Breast epithelium (tissue), 4 donors: ENCODE measurements around the gene NONO. TPM values are rescaled to one million over a fixed set of nuclear protein-coding genes. Genes with fewer than 3 reads are reported as not detected.
"Not testable (repeated sequence)": the region's sequence is repeated elsewhere in the genome, so short reads cannot be mapped to it uniquely, and the experiment has no call there.

Source experiments
- DNase-seq, 2 donors: peaks; one replicate each; pipeline ENCODE4 v3.0.0-alpha.2; 2019; ENCODE audit warnings: low spot score in 2 of 2
- H3K27ac ChIP-seq, 2 donors: fragments of 200-600 bp; sonication (generic) in 1 of 2; one replicate each; pipeline ENCODE4 v1.5.1; 2016 to 2019; ENCODE audit warnings: mild to moderate bottlenecking in 1 of 2
- H3K27me3 ChIP-seq, 2 donors: fragments of 200-600 bp; sonication (generic) in 1 of 2; one replicate each; pipeline versions ENCODE4 v1.5.1 to v1.6.0; 2017 to 2019; ENCODE audit warnings: control low read depth in 1 of 2, mild to moderate bottlenecking in 1 of 2
- H3K36me3 ChIP-seq: fragments of 200-600 bp; one replicate; pipeline ENCODE4 v1.5.1; 2019
- H3K4me1 ChIP-seq, 2 donors: fragments of 200-600 bp; sonication (generic); one replicate each; pipeline ENCODE4 v1.5.1; 2016 to 2019; ENCODE audit warnings: control low read depth in 1 of 2
- H3K4me3 ChIP-seq, 3 donors: fragments of 200-600 bp; sonication (generic); 1 replicate in 2 of 3; 2 replicates in 1 of 3; pipeline ENCODE4 v1.5.1; 2016 to 2019; ENCODE audit warnings: mild to moderate bottlenecking in 3 of 3, moderate library complexity in 2 of 3
- H3K9me3 ChIP-seq, 2 donors: fragments of 200-600 bp; sonication (generic) in 1 of 2; one replicate each; pipeline ENCODE4 v1.5.1; 2016 to 2019; ENCODE audit warnings: control low read depth in 1 of 2
- CTCF ChIP-seq, 3 donors: fragments of 450-650 bp; IDR thresholded peaks; one replicate each; pipeline ENCODE4 v1.5.1; 2016 to 2017; ENCODE audit warnings: antibody characterized with exemption in 3 of 3, mild to moderate bottlenecking in 3 of 3, moderate library complexity in 3 of 3
- POLR2A ChIP-seq: fragments of 450-650 bp; IDR thresholded peaks from one replicate; pipeline ENCODE4 v1.6.1; 2016; ENCODE audit warnings: antibody characterized with exemption, mild to moderate bottlenecking, moderate library complexity
- POLR2AphosphoS5 ChIP-seq, 3 donors: sonication (generic); formaldehyde crosslinking; IDR thresholded peaks; one replicate each; pipeline ENCODE4 v1.6.1; 2017; ENCODE audit warnings: antibody characterized with exemption in 3 of 3
- intact Hi-C: fragments of 100-400 bp; cut with DNase I; formaldehyde crosslinking; loops from one replicate; pipeline ENCODE4 v1.15.1; 2023; ENCODE audit warnings: low total_unique reads
- total RNA-seq, 3 donors: library from RNA; depleted of rRNA; stranded (reverse); fragments of >200 nt; gene quantifications; one replicate each; pipeline ENCODE4 v1.1.0, GENCODE V29; 2016

The NONO gene
- total RNA-seq, 3 donors from 2014 or later = 247 to 260 (median 257) TPM

GRCh38 chrX:71302461-71303213, 19.2 kb downstream of the NONO start:
- H3K36me3 ChIP-seq = no peaks in the 10 kb centered on the region
- H3K4me1 ChIP-seq = no peaks in the 10 kb centered on the region
- intact Hi-C loops = no loop called here
- peaks cover 0 to 30% of the 10 kb centered on the region in 2 donors for H3K27me3 ChIP-seq
- H3K9me3 ChIP-seq = no peaks in the 10 kb centered on the region
- no peak for DNase-seq
- H3K27ac ChIP-seq = no peak overlapping the region
- no peak for TF ChIP-seq POLR2AphosphoS5 (IDR thresholded peaks at IDR 0.05)
- TF ChIP-seq CTCF (IDR thresholded peaks at IDR 0.05) = no peak
- TF ChIP-seq POLR2A = no peak
- no peak overlapping the region for H3K4me3 ChIP-seq

DNA sequence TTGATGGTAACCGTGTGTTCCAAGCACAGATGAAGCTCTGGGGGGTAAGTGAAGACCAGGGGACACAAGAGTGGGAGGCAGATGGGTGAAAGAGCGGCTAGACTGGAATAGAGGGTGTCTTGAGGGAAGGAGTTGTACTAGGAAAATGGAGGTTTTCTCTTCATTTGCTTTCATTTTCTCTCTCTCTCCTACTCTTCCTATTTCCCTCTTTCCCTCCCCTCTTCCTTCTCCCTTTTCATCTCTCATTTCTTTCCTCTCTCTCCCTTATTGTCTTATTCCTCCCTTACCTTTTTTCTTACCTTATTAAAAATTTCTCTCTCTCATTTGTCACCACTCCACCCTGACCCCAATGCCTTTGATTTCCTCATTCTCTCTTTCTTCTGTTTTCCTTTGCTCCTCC, 21.1 kb downstream of the NONO start:
- peaks cover 0 to 14% of the 10 kb centered on the region in 2 donors for H3K27me3 ChIP-seq
- no peak for TF ChIP-seq POLR2A
- no peak for TF ChIP-seq CTCF (IDR thresholded peaks at IDR 0.05)
- no peak for TF ChIP-seq POLR2AphosphoS5 (IDR thresholded peaks at IDR 0.05)
- H3K4me1 ChIP-seq = no peaks in the 10 kb centered on the region
- H3K36me3 ChIP-seq = no peaks in the 10 kb centered on the region
- intact Hi-C loops = no loop called here
- no peak overlapping the region for H3K27ac ChIP-seq
- no peaks in the 10 kb centered on the region for H3K9me3 ChIP-seq
- no peak for DNase-seq
- H3K4me3 ChIP-seq = no peak overlapping the region

DNA sequence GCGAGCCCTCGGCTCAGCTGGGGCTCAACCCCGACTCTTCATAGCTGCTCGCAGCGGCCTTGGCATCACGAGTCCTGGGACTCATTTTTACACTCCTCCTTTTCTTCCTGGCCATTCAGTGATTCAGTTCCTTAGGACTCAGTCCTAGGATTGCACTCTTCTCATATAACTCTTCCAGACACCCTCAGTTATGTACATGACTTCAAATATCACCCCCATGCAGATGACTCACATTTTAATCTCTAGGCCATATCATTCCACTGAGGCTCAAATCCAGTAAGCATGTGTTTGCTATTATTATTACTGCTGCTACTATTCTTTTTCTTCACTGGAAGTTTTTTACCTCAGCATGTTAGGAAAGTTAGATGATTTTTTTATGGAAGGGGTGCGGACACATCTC, 32.5 kb downstream of the NONO start:
- no peak overlapping the region for H3K27ac ChIP-seq
- intact Hi-C loops = no loop called here
- H3K36me3 ChIP-seq = no peaks in the 10 kb centered on the region

DNA sequence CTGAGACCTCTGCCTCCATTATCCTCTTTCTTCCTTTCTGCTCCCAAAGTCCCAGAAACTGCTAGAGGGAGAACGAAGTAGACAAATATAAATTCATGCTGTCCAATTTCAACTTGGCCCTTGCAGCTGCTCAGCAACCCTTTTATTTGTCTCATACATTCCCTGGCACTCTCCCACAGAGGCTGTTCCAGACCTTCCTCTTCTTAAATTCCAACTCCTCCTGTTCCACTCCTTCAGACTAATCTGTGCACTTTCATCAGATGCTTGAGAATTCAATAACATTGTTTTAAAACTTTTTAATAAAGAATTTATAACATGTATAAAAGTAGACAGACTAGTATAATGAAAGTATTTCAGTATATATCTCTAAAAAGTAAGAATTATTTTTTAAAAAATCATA, 33.5 kb downstream of the NONO start:
- H3K4me1 ChIP-seq, H3K36me3 ChIP-seq, H3K9me3 ChIP-seq, H3K27me3 ChIP-seq, intact Hi-C loops, H3K27ac ChIP-seq, H3K4me3 ChIP-seq, DNase-seq: not testable (repeated sequence)

More for the DNA sequence above, 32.5 kb downstream of the NONO start:
- Histone ChIP-seq H3K9me3 (no peaks in the 10 kb centered on the region), H3K27me3 (no peaks in the 10 kb centered on the region), H3K4me3 (no peak overlapping the region), H3K4me1 (no peaks in the 10 kb centered on the region)
- TF ChIP-seq POLR2AphosphoS5 (IDR thresholded peaks at IDR 0.05) (no peak), CTCF (IDR thresholded peaks at IDR 0.05) (no peak), POLR2A (no peak)
- DNase-seq = no peak

DNA sequence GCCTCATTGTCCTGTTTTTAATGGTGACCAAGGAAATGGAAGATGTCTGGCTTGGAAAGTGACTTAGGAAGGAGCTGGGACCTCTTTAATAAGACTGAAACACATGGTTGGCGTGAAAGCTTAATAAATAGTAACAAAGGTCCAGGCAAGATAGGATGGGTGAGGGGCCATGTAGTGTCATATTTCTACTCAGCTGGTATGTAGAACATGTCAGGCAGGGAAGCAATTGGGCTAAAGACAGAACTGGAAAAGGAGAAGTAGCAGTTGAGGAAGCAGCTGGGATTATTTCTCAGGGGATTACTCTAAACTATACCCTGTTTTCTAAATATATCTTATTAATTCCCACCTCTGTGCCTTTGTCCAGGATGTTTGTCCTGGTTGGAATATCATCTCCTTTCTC, 36.7 kb downstream of the NONO start:
- Histone ChIP-seq H3K27ac (no peak overlapping the region), H3K9me3 (no peaks in the 10 kb centered on the region), H3K4me1 (no peaks in the 10 kb centered on the region), H3K36me3 (no peaks in the 10 kb centered on the region), H3K27me3 (peaks cover 0 to 5% of the 10 kb centered on the region in 2 donors), H3K4me3 (no peak overlapping the region)
- intact Hi-C loops = no loop called here
- no peak for DNase-seq
- no peak for TF ChIP-seq CTCF (IDR thresholded peaks at IDR 0.05)
- TF ChIP-seq POLR2AphosphoS5 (IDR thresholded peaks at IDR 0.05) = no peak
- no peak for TF ChIP-seq POLR2A
